Karpas-422 (cell line): Measurements from ENCODE around the gene LCN10. TPM values are rescaled to one million over a fixed set of nuclear protein-coding genes. Genes with fewer than 3 reads are reported as not detected.

Experiments
- DNase-seq: peaks from one replicate; pipeline ENCODE4 v3.0.0-alpha.2; 2015
- H2AFZ ChIP-seq: fragments of 200-600 bp; sonication (generic); 2 replicates; pipeline ENCODE4 v1.6.1; 2014; ENCODE audit warnings: antibody characterized with exemption, low read length, mixed read lengths
- H3K27ac ChIP-seq: fragments of 200-600 bp; sonication (generic); 2 replicates; pipeline ENCODE4 v1.5.1; 2014; ENCODE audit warnings: mild to moderate bottlenecking, low read length, moderate library complexity
- H3K27me3 ChIP-seq: fragments of 200-600 bp; sonication (generic); 2 replicates; pipeline ENCODE4 v1.6.1; 2014; ENCODE audit warnings: low read length, mixed read lengths
- H3K36me3 ChIP-seq: fragments of 200-600 bp; sonication (generic); 2 replicates; pipeline ENCODE4 v1.6.1; 2014; ENCODE audit warnings: low read length, mixed read lengths; ENCODE audit not compliant: insufficient read depth
- H3K4me1 ChIP-seq: fragments of 200-600 bp; sonication (generic); 2 replicates; pipeline ENCODE4 v1.6.1; 2014; ENCODE audit warnings: mild to moderate bottlenecking, low read length, mixed read lengths
- H3K4me2 ChIP-seq: fragments of 200-600 bp; sonication (generic); 2 replicates; pipeline ENCODE4 v1.6.1; 2014; ENCODE audit warnings: low read length, low read depth, mild to moderate bottlenecking; ENCODE audit not compliant: poor library complexity, severe bottlenecking
- H3K4me3 ChIP-seq: fragments of 200-600 bp; sonication (generic); 2 replicates; pipeline ENCODE4 v1.5.1; 2014; ENCODE audit warnings: mild to moderate bottlenecking, antibody characterized with exemption, low read length, mixed read lengths
- H3K79me2 ChIP-seq: fragments of 200-600 bp; sonication (generic); 2 replicates; pipeline ENCODE4 v1.6.1; 2014; ENCODE audit warnings: mild to moderate bottlenecking, low read length, mixed read lengths
- H3K9ac ChIP-seq: fragments of 200-600 bp; sonication (generic); 2 replicates; pipeline ENCODE4 v1.6.0; 2014; ENCODE audit warnings: low read length
- H3K9me2 ChIP-seq: fragments of 200-600 bp; sonication (generic), shearing (Covaris generic); replicated peaks from 2 replicates; pipeline ENCODE4 v1.6.0; 2014; ENCODE audit warnings: mild to moderate bottlenecking, low read length, moderate library complexity; ENCODE audit not compliant: insufficient read depth
- H3K9me3 ChIP-seq: fragments of 300-700, 200-600 bp; sonication (generic); 2 replicates; pipeline ENCODE4 v1.6.1; 2014; ENCODE audit warnings: low read length, mixed read lengths
- H4K20me1 ChIP-seq: fragments of 200-600 bp; sonication (generic); 2 replicates; pipeline ENCODE4 v1.6.1; 2014; ENCODE audit warnings: mild to moderate bottlenecking, antibody characterized with exemption, low read length, low read depth; ENCODE audit not compliant: insufficient read depth
- total RNA-seq: library from RNA; depleted of rRNA; stranded (reverse); fragments of >200 nt; shearing (Covaris generic); gene quantifications from 2 replicates; pipeline ENCODE4 v1.2.3, GENCODE V29; 2014; ENCODE audit warnings: low replicate concordance

The LCN10 gene
- total RNA-seq, 1 experiment from 2014 or later = not detected

DNA sequence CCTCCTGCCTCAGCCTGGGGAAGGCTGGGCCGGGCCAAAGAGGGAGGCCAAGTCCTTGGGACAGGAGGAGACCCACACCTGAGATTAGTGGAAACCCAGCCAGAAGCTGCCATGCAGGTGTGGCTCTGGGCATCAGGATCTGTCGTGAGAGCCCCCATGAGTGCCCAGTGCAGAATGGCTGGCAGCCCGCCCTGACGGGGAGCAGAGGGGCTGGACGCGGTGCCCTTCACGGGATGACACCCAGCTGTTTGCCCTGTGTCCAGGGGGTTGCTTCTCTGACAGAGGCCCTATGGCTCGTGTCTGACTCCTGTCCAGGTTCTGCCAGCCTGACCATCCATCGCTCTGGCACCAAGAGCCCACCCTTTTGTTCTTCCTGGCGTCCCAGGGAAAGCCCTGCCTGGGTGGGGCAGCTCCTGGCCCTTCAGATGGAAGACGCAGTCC is 21.8 kb downstream of the LCN10 start:
- no peaks in the 10 kb centered on the region for H3K9me3 ChIP-seq
- H3K9ac ChIP-seq = no peak overlapping the region
- H3K4me1 ChIP-seq = peaks cover 3% of the 10 kb centered on the region
- H2AFZ ChIP-seq = no peak overlapping the region
- no peaks in the 10 kb centered on the region for H3K9me2 ChIP-seq
- no peaks in the 10 kb centered on the region for H3K27me3 ChIP-seq
- DNase-seq = no peak
- no peak overlapping the region for H3K27ac ChIP-seq
- peaks cover 20% of the 10 kb centered on the region for H4K20me1 ChIP-seq
- H3K4me2 ChIP-seq = no peak overlapping the region
- peaks cover 13% of the 10 kb centered on the region for H3K36me3 ChIP-seq
- no peaks in the 10 kb centered on the region for H3K79me2 ChIP-seq
- no peak overlapping the region for H3K4me3 ChIP-seq

DNA sequence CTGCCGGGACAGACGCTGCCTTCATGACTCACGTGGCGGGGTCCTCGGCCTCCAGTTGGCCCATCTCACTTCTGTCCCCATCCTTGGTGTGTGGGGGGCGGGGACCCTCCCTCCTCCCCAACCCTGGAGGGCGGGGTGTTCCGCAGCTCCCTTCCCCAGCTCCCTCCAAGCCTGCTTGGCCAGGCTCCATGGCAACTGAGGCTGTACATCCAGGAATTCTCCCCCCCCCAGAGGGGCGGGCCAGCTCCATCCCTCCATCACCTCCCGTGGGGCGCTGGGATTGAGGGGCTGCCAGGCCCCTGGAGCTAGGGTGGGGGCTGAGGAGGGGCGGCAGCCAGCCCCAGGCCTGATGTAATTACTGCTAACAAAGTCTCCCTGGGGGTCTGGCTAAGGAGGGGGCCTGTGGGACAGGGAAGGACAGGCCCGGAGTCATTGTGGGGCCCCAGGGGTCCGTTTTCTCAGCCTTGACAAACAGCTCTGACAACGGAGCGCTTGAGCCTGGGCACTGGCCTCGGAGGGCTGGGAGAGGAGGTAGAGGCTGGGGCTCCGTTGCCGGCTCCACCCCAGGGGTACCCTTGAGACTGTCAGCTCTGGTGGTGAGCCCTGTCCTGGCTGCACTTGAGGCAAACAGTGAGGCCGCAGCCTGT is 22.4 kb downstream of the LCN10 start:
- Histone ChIP-seq H3K9ac (no peak overlapping the region), H3K27ac (no peak overlapping the region), H4K20me1 (peaks cover 15% of the 10 kb centered on the region), H3K4me2 (no peak overlapping the region), H3K79me2 (no peaks in the 10 kb centered on the region), H3K4me3 (no peak overlapping the region), H3K4me1 (no peaks in the 10 kb centered on the region), H3K9me2 (no peaks in the 10 kb centered on the region), H3K9me3 (no peaks in the 10 kb centered on the region), H2AFZ (no peak overlapping the region), H3K36me3 (peaks cover 7% of the 10 kb centered on the region), H3K27me3 (no peaks in the 10 kb centered on the region)
- peak; percentile 68 for DNase-seq

DNA sequence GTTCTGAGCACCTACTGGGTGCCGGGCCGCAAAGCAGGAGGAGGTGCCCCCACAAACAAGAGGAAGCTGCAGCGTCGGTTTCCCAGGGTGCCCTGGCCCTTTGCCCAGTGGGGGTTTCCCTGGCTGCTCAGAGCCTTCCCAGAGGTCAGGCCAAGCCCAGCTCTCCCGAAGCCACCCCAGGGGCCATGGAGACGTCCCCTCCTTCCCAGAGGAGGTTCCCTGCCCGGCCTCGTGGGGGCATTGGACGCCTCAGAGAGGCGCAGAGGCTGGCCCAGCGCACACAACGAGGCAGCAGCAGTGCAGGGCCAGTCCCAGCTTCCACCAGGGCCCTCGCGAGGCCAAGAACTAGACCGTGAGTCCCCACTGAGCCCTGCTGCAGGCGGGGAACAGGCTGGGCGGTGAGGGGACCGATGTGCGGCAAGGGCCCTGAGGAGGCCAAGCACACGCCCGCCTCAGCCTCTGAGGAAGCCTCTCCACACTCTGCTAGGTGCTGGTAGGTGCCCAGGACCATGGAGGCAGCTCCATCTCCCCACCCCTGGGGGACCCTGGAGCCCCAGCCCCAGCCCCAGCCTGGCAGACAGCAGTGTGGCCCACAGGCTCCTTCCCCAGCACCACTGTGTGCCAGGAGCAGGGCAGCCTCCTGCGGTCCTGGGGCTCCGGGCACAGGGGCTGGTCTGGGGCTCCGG is 23.4 kb downstream of the LCN10 start:
- peak; percentile 54 for DNase-seq
- H3K9ac ChIP-seq = no peak overlapping the region

DNA sequence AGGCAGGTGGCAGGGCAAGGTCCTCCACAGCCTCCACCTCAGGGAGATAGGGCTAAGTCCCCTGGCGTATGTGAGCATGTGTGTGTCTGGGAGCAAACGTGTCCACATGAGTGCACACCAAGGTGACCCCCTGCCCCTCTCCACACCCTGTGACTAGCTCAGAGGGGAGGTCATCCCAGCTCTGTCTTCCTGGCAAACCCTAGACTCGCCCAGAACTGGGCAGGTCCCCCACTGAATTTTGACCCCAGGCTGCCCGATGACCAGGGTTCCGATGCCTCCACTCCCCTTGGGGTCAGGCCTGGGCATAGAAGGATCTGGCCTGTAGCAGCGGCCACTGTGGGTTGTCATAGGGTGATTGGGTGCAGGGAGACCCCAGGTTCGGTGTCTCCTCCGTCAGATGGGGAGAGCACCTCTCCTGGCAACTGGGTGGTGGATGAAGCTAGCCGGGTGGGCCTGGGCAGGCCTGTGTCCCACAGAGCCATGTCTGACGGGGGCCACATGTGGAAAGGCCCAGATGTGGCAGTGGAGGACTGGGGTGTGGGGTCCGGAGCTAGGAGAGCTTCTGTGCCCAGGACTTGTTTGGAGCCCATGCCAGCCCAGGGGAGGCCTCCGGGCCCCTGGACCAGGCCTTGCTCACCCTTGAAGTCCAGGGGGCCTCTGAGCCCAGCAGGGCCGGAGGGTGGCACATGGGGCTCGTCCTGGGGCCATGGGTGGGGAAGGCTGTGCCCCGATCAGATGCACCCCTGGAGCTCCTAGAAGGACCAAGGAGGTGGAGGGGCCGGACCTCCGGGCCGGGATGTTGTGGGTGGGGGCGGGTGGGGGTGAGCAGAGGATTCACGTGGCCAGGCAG is 24.2 kb downstream of the LCN10 start:
- no peak overlapping the region for H3K4me2 ChIP-seq

More for the DNA sequence above, 23.4 kb downstream of the LCN10 start:
- Histone ChIP-seq H3K36me3 (peaks cover 4% of the 10 kb centered on the region), H3K27ac (no peak overlapping the region), H2AFZ (no peak overlapping the region), H3K79me2 (no peaks in the 10 kb centered on the region), H3K4me3 (no peak overlapping the region), H3K27me3 (no peaks in the 10 kb centered on the region), H3K9me3 (no peaks in the 10 kb centered on the region), H3K4me2 (no peak overlapping the region), H3K4me1 (no peaks in the 10 kb centered on the region), H3K9me2 (no peaks in the 10 kb centered on the region), H4K20me1 (peaks cover 13% of the 10 kb centered on the region; the same call in 1 of the 2 replicates)

DNA sequence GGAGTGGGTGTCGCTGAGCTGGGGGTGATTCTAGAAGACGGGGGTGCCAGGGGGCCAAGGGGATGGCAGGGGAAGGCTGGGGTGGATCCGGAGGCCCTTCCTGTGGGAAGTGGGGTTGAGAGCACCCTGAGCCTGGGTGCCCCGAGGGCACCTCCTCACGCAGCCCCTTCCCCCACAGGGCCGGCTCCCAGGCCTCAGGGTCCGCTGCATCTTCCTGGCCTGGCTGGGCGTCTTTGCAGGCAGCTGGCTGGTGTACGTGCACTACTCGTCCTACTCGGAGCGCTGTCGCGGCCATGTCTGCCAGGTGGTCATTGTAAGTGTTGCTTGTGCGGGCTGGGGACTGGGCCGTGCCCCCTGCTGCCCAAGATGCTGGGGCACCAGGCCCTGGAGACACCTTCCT is 25.3 kb downstream of the LCN10 start:
- DNase-seq = no peak
- no peaks in the 10 kb centered on the region for H3K4me1 ChIP-seq

More for the DNA sequence above, 24.2 kb downstream of the LCN10 start:
- no peak overlapping the region for H3K9ac ChIP-seq
- 0 out of 2 replicates have a peak, but pooled peaks cover 9% of the 10 kb centered on the region for H4K20me1 ChIP-seq
- no peaks in the 10 kb centered on the region for H3K36me3 ChIP-seq
- DNase-seq = no peak
- no peaks in the 10 kb centered on the region for H3K4me1 ChIP-seq
- no peaks in the 10 kb centered on the region for H3K27me3 ChIP-seq
- no peak overlapping the region for H3K4me3 ChIP-seq
- H3K9me2 ChIP-seq = no peaks in the 10 kb centered on the region
- no peaks in the 10 kb centered on the region for H3K9me3 ChIP-seq
- no peaks in the 10 kb centered on the region for H3K79me2 ChIP-seq
- H2AFZ ChIP-seq = no peak overlapping the region
- no peak overlapping the region for H3K27ac ChIP-seq

DNA sequence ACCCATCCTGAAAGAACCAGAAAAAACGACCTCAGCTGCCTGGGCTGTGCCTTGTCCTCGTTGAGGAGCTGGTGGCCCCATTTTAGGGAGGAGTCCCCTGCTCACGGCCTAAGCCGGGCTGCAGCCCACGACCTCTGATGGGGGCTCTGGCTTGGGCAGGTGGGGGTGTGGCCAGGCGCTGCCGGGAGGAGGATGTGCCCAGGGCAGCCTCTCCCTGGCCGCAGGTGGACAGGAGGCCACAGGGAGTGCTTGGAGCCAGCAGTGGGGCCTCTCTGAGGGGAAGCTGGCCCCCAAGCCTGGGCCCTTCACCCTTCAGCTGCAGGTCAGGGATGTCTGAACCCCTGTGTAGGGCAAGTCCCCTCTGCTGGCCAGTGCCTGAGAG is 27.9 kb downstream of the LCN10 start:
- no peaks in the 10 kb centered on the region for H3K36me3 ChIP-seq

More for the DNA sequence above, 25.3 kb downstream of the LCN10 start:
- H3K79me2 ChIP-seq = no peaks in the 10 kb centered on the region
- no peak overlapping the region for H3K4me3 ChIP-seq
- no peak overlapping the region for H3K9ac ChIP-seq
- no peaks in the 10 kb centered on the region for H3K9me2 ChIP-seq
- H2AFZ ChIP-seq = no peak overlapping the region
- no peaks in the 10 kb centered on the region for H3K36me3 ChIP-seq
- H3K9me3 ChIP-seq = no peaks in the 10 kb centered on the region
- no peaks in the 10 kb centered on the region for H3K27me3 ChIP-seq
- H4K20me1 ChIP-seq = 0 out of 2 replicates have a peak, but pooled peaks cover 5% of the 10 kb centered on the region
- no peak overlapping the region for H3K27ac ChIP-seq
- H3K4me2 ChIP-seq = no peak overlapping the region

DNA sequence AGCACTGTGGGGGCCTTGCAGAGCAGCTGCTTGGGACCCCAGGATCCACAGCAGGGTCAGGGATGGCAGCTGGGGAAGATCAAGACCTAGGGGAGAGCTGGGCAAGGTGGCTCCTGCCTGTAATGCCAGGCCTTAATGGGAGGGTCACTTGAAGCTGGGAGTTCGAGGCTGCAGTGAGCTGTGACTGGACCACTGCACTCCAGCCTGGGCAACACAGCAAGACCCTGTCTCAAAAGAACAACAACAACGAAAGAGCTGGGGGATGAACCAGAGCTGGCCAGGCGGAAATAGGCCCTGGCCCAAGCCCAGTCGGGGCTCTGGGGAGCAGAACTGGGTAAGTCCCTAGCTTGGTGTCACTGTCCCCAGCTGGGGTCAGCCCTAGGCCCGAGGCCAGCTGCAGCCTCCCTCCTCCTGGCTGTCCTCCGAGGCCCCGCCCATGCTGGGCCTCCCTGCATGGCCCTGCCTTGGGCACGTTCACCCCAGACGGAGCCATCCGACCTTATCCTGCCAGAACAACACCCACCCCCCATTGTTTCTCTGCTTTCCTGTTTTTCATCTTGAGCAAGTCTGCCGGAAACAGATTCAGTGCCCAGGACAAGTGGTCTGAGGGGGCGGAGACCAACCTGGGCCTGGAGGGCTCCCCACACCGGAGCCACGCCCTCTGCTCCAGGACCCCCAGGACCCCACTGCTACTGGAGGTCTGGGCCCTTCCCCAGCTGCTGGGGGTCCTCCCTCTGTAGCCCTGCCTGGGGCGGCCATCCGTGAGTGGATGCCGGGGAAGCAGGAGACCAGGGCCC is 28.4 kb downstream of the LCN10 start:
- Histone ChIP-seq H3K9me3 (no peaks in the 10 kb centered on the region), H3K4me1 (no peaks in the 10 kb centered on the region), H2AFZ (no peak overlapping the region), H3K9me2 (no peaks in the 10 kb centered on the region), H3K9ac (no peak overlapping the region), H3K27ac (no peak overlapping the region), H4K20me1 (0 out of 2 replicates have a peak, but pooled peaks cover 2% of the 10 kb centered on the region), H3K79me2 (no peaks in the 10 kb centered on the region), H3K27me3 (no peaks in the 10 kb centered on the region), H3K4me2 (no peak overlapping the region), H3K4me3 (no peak overlapping the region), H3K36me3 (no peaks in the 10 kb centered on the region)
- DNase-seq = no peak

More for the DNA sequence above, 27.9 kb downstream of the LCN10 start:
- Histone ChIP-seq H2AFZ (no peak overlapping the region), H3K9ac (no peak overlapping the region), H3K27me3 (no peaks in the 10 kb centered on the region), H4K20me1 (0 out of 2 replicates have a peak, but pooled peaks cover 2% of the 10 kb centered on the region), H3K4me1 (no peaks in the 10 kb centered on the region), H3K9me3 (no peaks in the 10 kb centered on the region), H3K27ac (no peak overlapping the region), H3K79me2 (no peaks in the 10 kb centered on the region), H3K9me2 (no peaks in the 10 kb centered on the region), H3K4me2 (no peak overlapping the region), H3K4me3 (no peak overlapping the region)
- no peak for DNase-seq
